CD8-positive, alpha-beta memory T cell (primary cell): ENCODE results near the gene PATJ. TPM values are rescaled to one million over a fixed set of nuclear protein-coding genes. Genes with fewer than 3 reads are reported as not detected.

Experiments
- CTCF ChIA-PET: fragments of 350-600 bp; sonication (Branson Sonifier 250); formaldehyde crosslinking; loops from one replicate; lab custom pipeline; 2021; ENCODE audit warnings: antibody characterized with exemption; lab: Charles Lee
- POLR2A ChIA-PET: fragments of 350-600 bp; sonication (Branson Sonifier 250); formaldehyde crosslinking; loops from one replicate; lab custom pipeline; 2021; ENCODE audit warnings: antibody characterized with exemption; lab: Charles Lee
- DNase-seq, 5 donors: peaks; one replicate each; pipeline versions ENCODE4 v3.0.0 to v3.0.0-alpha.2; 2020 to 2022; ENCODE audit warnings: mixed read lengths in 1 of 5
- H3K27ac ChIP-seq: one replicate; pipeline ENCODE4 v1.7.0; 2013; ENCODE audit warnings: low read depth, mild to moderate bottlenecking, low read length, moderate library complexity
- H3K27me3 ChIP-seq: 2 replicates; pipeline ENCODE4 v1.7.0; 2013; ENCODE audit warnings: low read length, mild to moderate bottlenecking; ENCODE audit not compliant: insufficient read depth, poor library complexity, severe bottlenecking
- H3K36me3 ChIP-seq: 2 replicates; pipeline ENCODE4 v1.7.0; 2013; ENCODE audit warnings: mild to moderate bottlenecking, low read length, moderate library complexity; ENCODE audit not compliant: insufficient read depth
- H3K4me1 ChIP-seq: 2 replicates; pipeline ENCODE4 v1.7.0; 2013; ENCODE audit warnings: mild to moderate bottlenecking, low read length, moderate library complexity; ENCODE audit not compliant: insufficient read depth
- H3K4me3 ChIP-seq: 2 replicates; pipeline ENCODE4 v1.7.0; 2013; ENCODE audit warnings: mild to moderate bottlenecking, low read length
- H3K9me3 ChIP-seq: 2 replicates; pipeline ENCODE4 v1.7.0; 2013; ENCODE audit warnings: mild to moderate bottlenecking, low read length
- H3K27ac Mint-ChIP-seq, 8 donors: one replicate each; pipeline ENCODE4 v1.8.0; 2020 to 2021; ENCODE audit warnings: mixed read lengths in 8 of 8, mild to moderate bottlenecking in 6 of 8, inconsistent platforms in 3 of 8, moderate library complexity in 3 of 8
- H3K27me3 Mint-ChIP-seq, 2 donors: one replicate each; pipeline ENCODE4 v1.8.0; 2020 to 2021; ENCODE audit warnings: mixed read lengths in 2 of 2, mild to moderate bottlenecking in 1 of 2, moderate library complexity in 1 of 2
- H3K36me3 Mint-ChIP-seq, 3 donors: one replicate each; pipeline ENCODE4 v1.8.0; 2020 to 2021; ENCODE audit warnings: mixed read lengths in 3 of 3, inconsistent platforms in 1 of 3, mild to moderate bottlenecking in 1 of 3
- H3K4me1 Mint-ChIP-seq, 3 donors: one replicate each; pipeline ENCODE4 v1.8.0; 2020 to 2021; ENCODE audit warnings: mixed read lengths in 3 of 3, inconsistent platforms in 1 of 3, mild to moderate bottlenecking in 1 of 3
- H3K4me3 Mint-ChIP-seq, 7 donors: one replicate each; pipeline ENCODE4 v1.8.0; 2020 to 2021; ENCODE audit warnings: mixed read lengths in 7 of 7, mild to moderate bottlenecking in 6 of 7, moderate library complexity in 4 of 7, inconsistent platforms in 2 of 7
- H3K9me3 Mint-ChIP-seq, 5 donors: one replicate each; pipeline ENCODE4 v1.8.0; 2020 to 2022; ENCODE audit warnings: mixed read lengths in 5 of 5, mild to moderate bottlenecking in 3 of 5, moderate library complexity in 2 of 5, inconsistent platforms in 1 of 5
- polyA plus RNA-seq: library from polyadenylated mRNA; unstranded; fragments of 300-500 nt; fragmentation: Illumina TruSeq; gene quantifications from one replicate; pipeline ENCODE4 v1.2.3, GENCODE V29; 2021
- total RNA-seq, 2 experiments: library from RNA; stranded (reverse); gene quantifications; one replicate each; pipeline ENCODE4 v1.2.3, GENCODE V29; 2021

PATJ gene
- total and polyA plus RNA-seq, 3 experiments from 2014 or later, result 9.8 to 24.4 (median 10.3) TPM

DNA sequence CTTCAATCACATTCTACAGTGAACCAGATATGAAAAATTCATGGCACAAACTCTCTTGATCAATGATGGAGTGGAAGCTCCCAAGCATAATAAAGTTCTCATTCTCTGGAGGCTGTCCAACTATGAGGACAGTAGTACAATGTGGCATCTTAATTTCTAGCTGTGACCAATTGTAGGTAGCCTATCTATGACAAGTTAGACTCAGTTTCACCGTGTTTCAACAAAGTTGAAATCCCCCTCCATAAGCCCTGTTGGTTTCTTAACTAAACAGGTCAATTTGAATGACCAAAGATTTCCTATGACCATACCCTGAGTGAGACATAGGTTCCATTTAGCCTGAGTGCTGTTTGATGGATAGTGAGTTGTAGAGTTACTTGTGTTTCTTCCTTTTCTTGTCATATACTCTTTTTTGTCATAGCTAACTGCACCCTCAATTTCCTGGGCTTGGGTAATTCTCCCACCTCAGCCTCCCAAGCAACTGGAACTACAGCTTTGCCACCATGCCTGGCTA is 11.8 kb downstream of the PATJ start:
- H3K4me3 Mint-ChIP-seq, result no peak overlapping the region
- CTCF ChIA-PET, result interaction anchor here (0.6 kb wide), 1 partner anchor 9 kb away, joined by 3 read pairs; no protein-coding TSS in a partner anchor

DNA sequence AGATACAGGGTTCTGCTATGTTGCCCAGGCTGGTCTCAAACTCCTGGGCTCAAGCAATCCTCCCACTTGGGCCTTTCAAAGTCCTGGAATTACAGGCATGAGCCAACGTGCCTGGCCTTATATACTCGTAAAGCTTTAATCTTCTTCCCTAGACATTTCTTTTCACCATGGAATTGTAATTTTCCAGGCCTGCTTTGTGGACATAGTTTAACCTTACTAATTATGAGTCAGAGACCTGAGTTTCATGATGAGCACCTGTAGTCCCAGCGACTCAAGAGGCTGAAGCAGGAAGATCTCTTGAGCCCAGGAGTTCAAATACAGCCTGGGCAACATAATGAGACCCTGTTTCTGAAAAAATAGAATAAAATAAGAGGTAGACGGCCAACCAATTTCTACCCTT is 12.3 kb downstream of the PATJ start:
- Histone ChIP-seq H3K4me3 (no peak overlapping the region), H3K36me3 (no peaks in the 10 kb centered on the region), H3K9me3 (no peaks in the 10 kb centered on the region), H3K4me1 (no peaks in the 10 kb centered on the region), H3K27me3 (no peaks in the 10 kb centered on the region), H3K27ac (no peak overlapping the region)
- CTCF ChIA-PET, result interaction anchor here (0.6 kb wide), 1 partner anchor 10 kb away, joined by 3 read pairs; no protein-coding TSS in a partner anchor
- Mint-ChIP-seq H3K9me3 (no peaks in the 10 kb centered on the region), H3K27ac (peak overlapping the region in 1 of 8 donors; percentile 18), H3K36me3 (peaks cover 0 to 14% (median 5%) of the 10 kb centered on the region in 3 donors), H3K27me3 (no peaks in the 10 kb centered on the region), H3K4me1 (peaks cover 4 to 35% (median 25%) of the 10 kb centered on the region in 3 donors), H3K4me3 (no peak overlapping the region)
- POLR2A ChIA-PET, result no interaction called here
- DNase-seq, result no peak

More for the DNA sequence above, 11.8 kb downstream of the PATJ start:
- Histone ChIP-seq H3K36me3 (no peaks in the 10 kb centered on the region), H3K27ac (no peak overlapping the region), H3K4me3 (no peak overlapping the region), H3K9me3 (no peaks in the 10 kb centered on the region), H3K27me3 (no peaks in the 10 kb centered on the region), H3K4me1 (no peaks in the 10 kb centered on the region)
- DNase-seq, result no peak
- POLR2A ChIA-PET, result no interaction called here
- peak overlapping the region in 2 of 8 donors; percentile 4 to 18 for H3K27ac Mint-ChIP-seq
- H3K4me1 Mint-ChIP-seq, result peaks cover 4 to 36% (median 25%) of the 10 kb centered on the region in 3 donors
- H3K27me3 Mint-ChIP-seq, result no peaks in the 10 kb centered on the region
- H3K9me3 Mint-ChIP-seq, result no peaks in the 10 kb centered on the region
- H3K36me3 Mint-ChIP-seq, result peaks cover 0 to 14% (median 5%) of the 10 kb centered on the region in 3 donors

DNA sequence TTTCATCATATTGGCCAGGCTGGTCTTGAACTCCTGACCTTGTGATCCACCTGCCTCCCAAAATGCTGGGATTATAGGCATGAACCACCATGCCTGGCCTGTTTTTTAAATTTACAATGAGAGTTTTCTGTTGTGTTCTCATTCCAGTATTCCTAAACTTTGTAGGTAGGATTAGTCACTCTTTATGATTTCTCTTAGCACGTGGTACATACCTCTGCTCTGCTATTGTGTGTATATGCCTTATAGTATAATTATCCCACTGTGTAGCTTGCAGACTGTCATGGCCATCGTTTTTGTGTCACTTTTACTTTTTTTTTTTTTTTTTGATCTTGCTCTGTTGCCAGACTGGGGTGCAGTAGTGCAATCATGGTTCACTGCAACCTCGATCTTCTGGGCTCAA is 14.5 kb downstream of the PATJ start:
- H3K4me1 Mint-ChIP-seq, result peaks cover 8 to 38% (median 26%) of the 10 kb centered on the region in 3 donors
- H3K27ac ChIP-seq, result no peak overlapping the region
- H3K27ac Mint-ChIP-seq, result peak overlapping the region in 1 of 8 donors; percentile 36
- no peak overlapping the region for H3K4me3 Mint-ChIP-seq
- no peak overlapping the region for H3K4me3 ChIP-seq
- no peaks in the 10 kb centered on the region for H3K9me3 ChIP-seq
- H3K4me1 ChIP-seq, result no peaks in the 10 kb centered on the region
- H3K27me3 ChIP-seq, result no peaks in the 10 kb centered on the region
- ChIA-PET CTCF (interaction anchor here (0.5 kb wide), 1 partner anchor 33 kb away, joined by 3 read pairs; no protein-coding TSS in a partner anchor), POLR2A (no interaction called here)
- no peaks in the 10 kb centered on the region for H3K27me3 Mint-ChIP-seq
- peaks cover 0 to 12% (median 8%) of the 10 kb centered on the region in 3 donors for H3K36me3 Mint-ChIP-seq
- no peak for DNase-seq
- H3K9me3 Mint-ChIP-seq, result no peaks in the 10 kb centered on the region
- H3K36me3 ChIP-seq, result no peaks in the 10 kb centered on the region

DNA sequence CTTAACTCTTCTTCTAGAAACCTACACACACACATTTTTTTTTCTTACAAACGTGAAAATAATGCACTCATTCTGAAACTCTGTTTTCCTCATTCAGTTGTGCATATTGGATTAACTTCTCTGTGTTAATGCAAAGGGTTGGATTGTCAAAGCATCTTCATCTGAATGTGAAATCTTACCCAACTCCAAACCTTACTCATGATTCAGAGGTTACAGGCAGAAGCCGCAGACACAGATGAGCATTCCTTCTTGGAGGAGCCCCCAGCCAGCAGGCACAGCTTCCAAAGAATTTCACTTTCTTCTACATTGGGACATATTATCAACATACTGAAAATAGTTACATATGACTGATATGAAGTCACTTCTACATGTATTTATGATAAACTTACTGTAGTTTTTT is 15.7 kb downstream of the PATJ start:
- Mint-ChIP-seq H3K4me1 (peaks cover 10 to 40% (median 29%) of the 10 kb centered on the region in 3 donors), H3K27ac (peak overlapping the region in 3 of 8 donors; percentile 29 to 61 (median 43)), H3K9me3 (no peaks in the 10 kb centered on the region), H3K4me3 (no peak overlapping the region), H3K27me3 (no peaks in the 10 kb centered on the region), H3K36me3 (peaks cover 0 to 13% (median 8%) of the 10 kb centered on the region in 3 donors)
- Histone ChIP-seq H3K9me3 (no peaks in the 10 kb centered on the region), H3K27ac (no peak overlapping the region), H3K27me3 (no peaks in the 10 kb centered on the region), H3K4me1 (no peaks in the 10 kb centered on the region), H3K4me3 (no peak overlapping the region), H3K36me3 (no peaks in the 10 kb centered on the region)
- DNase-seq, result no peak
- ChIA-PET POLR2A (no interaction called here), CTCF (no interaction called here)

DNA sequence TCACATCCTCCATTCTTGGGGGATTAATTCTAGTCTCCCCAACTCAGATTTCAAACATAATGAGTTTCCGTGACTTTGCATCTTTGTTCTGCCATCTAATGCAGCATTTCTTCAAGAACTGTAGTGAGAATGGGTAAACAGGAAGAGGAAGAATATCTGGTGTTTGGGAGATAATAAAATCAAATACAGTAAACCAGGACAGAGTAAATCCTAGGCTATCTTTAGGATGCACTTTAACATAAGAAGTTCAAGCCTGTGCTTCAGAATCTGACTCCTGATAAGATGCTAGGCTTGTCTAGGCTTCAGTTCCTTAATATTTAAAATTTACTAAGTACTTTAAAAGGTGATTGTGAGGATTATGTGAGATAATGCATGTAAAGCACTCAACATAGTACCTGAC is 27.9 kb downstream of the PATJ start:
- CTCF ChIA-PET, result no interaction called here
- H3K27me3 Mint-ChIP-seq, result no peaks in the 10 kb centered on the region
- peaks cover 0 to 57% (median 13%) of the 10 kb centered on the region in 3 donors for H3K36me3 Mint-ChIP-seq
- Histone ChIP-seq H3K27ac (no peak overlapping the region), H3K36me3 (peaks cover 4% of the 10 kb centered on the region), H3K4me1 (no peaks in the 10 kb centered on the region), H3K27me3 (no peaks in the 10 kb centered on the region), H3K4me3 (no peak overlapping the region), H3K9me3 (no peaks in the 10 kb centered on the region)
- peak overlapping the region in 1 of 8 donors; percentile 46 for H3K27ac Mint-ChIP-seq
- DNase-seq, result no peak
- H3K4me1 Mint-ChIP-seq, result peaks cover 6 to 17% (median 15%) of the 10 kb centered on the region in 3 donors
- no peaks in the 10 kb centered on the region for H3K9me3 Mint-ChIP-seq
- POLR2A ChIA-PET, result no interaction called here
- H3K4me3 Mint-ChIP-seq, result no peak overlapping the region

DNA sequence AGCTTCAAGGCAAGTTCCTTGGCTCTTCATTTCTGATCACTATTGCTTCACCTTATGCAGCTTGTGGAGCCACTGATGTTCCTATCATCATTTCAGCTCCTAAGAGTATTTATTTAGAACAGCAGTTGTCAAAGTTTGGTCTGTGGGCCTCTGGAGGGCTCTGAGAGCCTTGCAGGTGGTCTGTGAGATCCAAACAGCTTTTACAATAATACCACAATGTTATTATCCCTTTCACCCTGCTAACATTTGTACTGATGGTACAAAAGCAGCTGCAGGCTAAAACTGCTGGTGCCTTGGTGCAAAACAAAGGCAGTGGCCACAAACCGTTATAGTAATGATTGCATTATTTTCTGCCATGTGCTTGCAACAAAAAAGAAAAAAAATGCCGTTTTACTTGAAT is 33.8 kb downstream of the PATJ start:
- H3K4me3 ChIP-seq, result no peak overlapping the region
- ChIA-PET CTCF (no interaction called here), POLR2A (no interaction called here)
- Mint-ChIP-seq H3K4me3 (no peak overlapping the region), H3K4me1 (peaks cover 15 to 22% (median 15%) of the 10 kb centered on the region in 3 donors), H3K27me3 (no peaks in the 10 kb centered on the region), H3K27ac (no peak overlapping the region), H3K9me3 (no peaks in the 10 kb centered on the region), H3K36me3 (peaks cover 0 to 44% (median 12%) of the 10 kb centered on the region in 3 donors)
- H3K4me1 ChIP-seq, result peaks cover 10% of the 10 kb centered on the region
- no peak overlapping the region for H3K27ac ChIP-seq
- DNase-seq, result no peak
- no peaks in the 10 kb centered on the region for H3K27me3 ChIP-seq
- H3K9me3 ChIP-seq, result no peaks in the 10 kb centered on the region
- peaks cover 4% of the 10 kb centered on the region for H3K36me3 ChIP-seq

DNA sequence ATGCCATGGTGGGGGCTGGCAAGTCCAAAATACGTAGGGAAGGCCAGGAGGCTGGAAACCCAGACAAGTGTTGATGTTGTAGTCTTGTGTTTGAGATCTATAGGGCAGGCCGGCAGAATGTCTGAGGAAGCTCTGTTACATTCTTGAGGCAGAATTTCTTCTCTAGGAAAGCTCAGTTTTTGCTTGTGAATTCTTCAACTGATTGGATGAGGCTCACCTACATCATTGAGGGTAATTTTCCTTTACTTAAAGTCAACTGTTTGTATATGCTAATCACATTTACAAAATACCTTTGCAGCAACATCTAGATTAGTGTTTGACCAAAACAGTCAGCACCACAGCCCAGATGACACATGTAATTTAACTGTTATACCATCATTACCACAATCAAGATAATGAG is 37.0 kb downstream of the PATJ start:
- Histone ChIP-seq H3K27ac (no peak overlapping the region), H3K27me3 (no peaks in the 10 kb centered on the region), H3K9me3 (no peaks in the 10 kb centered on the region), H3K36me3 (no peaks in the 10 kb centered on the region), H3K4me3 (no peak overlapping the region), H3K4me1 (peaks cover 37% of the 10 kb centered on the region)
- Mint-ChIP-seq H3K9me3 (no peaks in the 10 kb centered on the region), H3K27me3 (no peaks in the 10 kb centered on the region), H3K36me3 (peaks cover 0 to 28% (median 10%) of the 10 kb centered on the region in 3 donors), H3K27ac (peak overlapping the region in 3 of 8 donors; percentile 3 to 72 (median 3)), H3K4me1 (peaks cover 45 to 52% (median 47%) of the 10 kb centered on the region in 3 donors), H3K4me3 (peak overlapping the region in 1 of 7 donors; percentile 41)
- POLR2A ChIA-PET, result no interaction called here
- CTCF ChIA-PET, result no interaction called here
- no peak for DNase-seq

DNA sequence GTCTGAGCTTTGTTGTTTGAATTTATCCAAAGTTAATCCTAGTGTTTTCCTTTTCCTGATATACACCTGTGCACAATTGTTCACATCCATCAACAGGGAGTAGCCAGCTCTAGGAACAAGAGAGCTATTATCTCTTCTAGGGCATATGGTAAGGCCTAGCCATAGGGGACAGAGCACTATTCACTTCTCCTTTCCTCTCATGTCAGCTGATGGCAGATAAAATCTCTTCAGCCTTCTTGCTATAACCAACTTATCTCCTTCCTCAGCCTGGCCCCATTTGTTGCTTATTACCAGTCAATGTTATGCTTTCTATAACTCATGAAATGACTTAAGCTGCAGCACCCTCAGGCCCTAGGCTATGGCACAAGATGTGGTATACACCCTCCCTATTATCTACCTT is 38.9 kb downstream of the PATJ start:
- no peak for DNase-seq
- ChIA-PET POLR2A (no interaction called here), CTCF (no interaction called here)
- H3K4me3 Mint-ChIP-seq, result peak overlapping the region in 6 of 7 donors; percentile 1 to 61 (median 18)
- no peaks in the 10 kb centered on the region for H3K27me3 Mint-ChIP-seq
- H3K9me3 Mint-ChIP-seq, result no peaks in the 10 kb centered on the region
- H3K36me3 ChIP-seq, result no peaks in the 10 kb centered on the region
- H3K9me3 ChIP-seq, result no peaks in the 10 kb centered on the region
- peaks cover 52 to 62% (median 60%) of the 10 kb centered on the region in 3 donors for H3K4me1 Mint-ChIP-seq
- no peaks in the 10 kb centered on the region for H3K27me3 ChIP-seq
- H3K27ac ChIP-seq, result no peak overlapping the region
- no peak overlapping the region for H3K4me3 ChIP-seq
- H3K4me1 ChIP-seq, result peaks cover 48% of the 10 kb centered on the region
- peak overlapping the region in 7 of 8 donors; percentile 14 to 76 (median 64) for H3K27ac Mint-ChIP-seq
- peaks cover under 1 to 20% (median 7%) of the 10 kb centered on the region in 3 donors for H3K36me3 Mint-ChIP-seq
